Activated CD8-positive, alpha-beta memory T cell treated with anti-CD3 and anti-CD28 coated beads, Interleukin-2, amount 50 U/mL, for 24 hours (primary cell): Measurements from ENCODE around the gene P4HB.
"Not testable (repeated sequence)": the region's sequence is repeated elsewhere in the genome, so short reads cannot be mapped to it uniquely, and the experiment has no call there.

ENCODE experiments used
- DNase-seq: peaks from one replicate; pipeline ENCODE4 v3.0.0-alpha.2; 2020; ENCODE audit errors: extremely low read depth

P4HB gene

GRCh38 chr17:81846743-81847689 is 13.3 kb downstream of the P4HB start:
- no peak for DNase-seq

GRCh38 chr17:81845881-81846742 is 14.2 kb downstream of the P4HB start:
- DNase-seq = no peak

- DNase-seq = no peak
These were observed 15.0 kb downstream of the P4HB start for GRCh38 chr17:81845361-81845760.

GRCh38 chr17:81844887-81845286 is 15.4 kb downstream of the P4HB start:
- DNase-seq = no peak

- no peak for DNase-seq
These were observed 15.9 kb downstream of the P4HB start for GRCh38 chr17:81844327-81844851.

GRCh38 chr17:81843713-81844326 is 16.5 kb downstream of the P4HB start:
- no peak for DNase-seq

- DNase-seq = no peak
These were observed 17.4 kb downstream of the P4HB start for GRCh38 chr17:81842725-81843504.

GRCh38 chr17:81842378-81842724 is 18.0 kb downstream of the P4HB start:
- no peak for DNase-seq

- DNase-seq = no peak
These were observed 18.5 kb downstream of the P4HB start for GRCh38 chr17:81841866-81842265.

- DNase-seq = no peak
These were observed 19.2 kb downstream of the P4HB start for GRCh38 chr17:81840826-81841778.

GRCh38 chr17:81840059-81840458 is 20.3 kb downstream of the P4HB start:
- DNase-seq = not testable (repeated sequence)

GRCh38 chr17:81839301-81839700 is 21.0 kb downstream of the P4HB start:
- DNase-seq = no peak

- no peak for DNase-seq
These were observed 21.5 kb downstream of the P4HB start for GRCh38 chr17:81838753-81839255.

GRCh38 chr17:81837641-81838040 is 22.7 kb downstream of the P4HB start:
- no peak for DNase-seq

GRCh38 chr17:81834831-81835267 is 25.5 kb downstream of the P4HB start, which contains the start of gene PPP1R27:
Gene PPP1R27 (minus strand): TSS chr17:81835050. CDS start chr17:81834953, 97 bp downstream.
- no peak for DNase-seq

- no peak for DNase-seq
These were observed 26.2 kb downstream of the P4HB start for GRCh38 chr17:81833921-81834830.

GRCh38 chr17:81833160-81833920 is 27.0 kb downstream of the P4HB start, which contains the start of gene MCRIP1:
Gene MCRIP1 (minus strand): TSS chr17:81833291. CDS start chr17:81824506, 8,785 bp downstream.
- DNase-seq = peak; percentile 80
